ENCODE results near the gene CRKL. TPM values are rescaled to one million over a fixed set of nuclear protein-coding genes. Genes with fewer than 3 reads are reported as not detected.

The CRKL gene
- total RNA-seq, 1 experiment from 2014 or later: 106 TPM

DNA sequence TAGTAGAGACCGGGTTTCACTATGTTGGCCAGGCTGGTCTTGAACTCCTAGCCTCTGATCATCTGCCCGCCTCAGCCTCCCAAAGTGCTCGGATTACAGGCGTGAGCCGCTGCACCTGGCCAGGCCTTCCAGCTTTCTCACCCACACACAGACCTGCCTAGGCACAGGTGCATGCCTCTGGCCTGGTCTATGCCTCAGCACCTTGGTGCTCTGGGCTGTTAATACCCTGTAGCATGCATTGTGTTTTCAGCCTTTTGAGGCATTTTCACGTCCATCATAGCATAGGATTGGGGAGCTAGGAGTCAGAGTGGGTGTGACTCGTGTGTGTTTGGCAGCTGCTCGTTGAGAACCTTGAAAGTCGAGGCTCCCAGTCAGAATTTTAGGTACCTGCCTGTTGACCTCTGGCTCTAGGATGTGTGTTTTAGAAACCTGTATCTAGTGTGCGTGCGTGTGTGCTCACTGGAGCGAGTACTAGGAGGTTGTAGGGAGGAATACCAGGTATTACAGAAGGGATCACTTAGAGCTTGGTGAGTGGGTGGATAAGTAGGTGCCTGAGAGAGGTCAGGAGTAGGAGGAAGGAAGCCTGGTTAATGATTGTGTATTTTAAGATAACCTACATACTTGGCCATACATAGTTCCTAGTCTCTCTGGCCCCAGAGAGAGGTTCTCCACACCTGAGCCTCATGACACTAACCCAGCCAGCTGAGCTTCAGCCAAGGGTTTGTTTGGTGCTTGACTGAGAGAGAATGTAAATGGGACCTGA lies 20.0 kb downstream of the CRKL start:
- Mint-ChIP-seq H3K9me3 (no peaks in the 10 kb centered on the region), H3K36me3 (ENCODE audit: insufficient read depth in 1 of 3, low read depth in 3 of 3) (peaks cover 36 to 70% (median 64%) of the 10 kb centered on the region in 3 experiments), H3K4me3 (peak overlapping the region in 1 of 2 experiments; percentile 47; a peak in 1 of 5 replicates), H3K4me1 (peaks cover 20 to 26% of the 10 kb centered on the region in 2 experiments), H3K27ac (peak overlapping the region in 2 of 3 experiments; percentile 31 to 73; a peak in 3 of 7 replicates), H3K27me3 (ENCODE audit: low read depth) (no peaks in the 10 kb centered on the region; the same call in 1 of the 2 replicates)
- Histone ChIP-seq H2AK5ac (ENCODE audit: insufficient read length, low read length) (no peak overlapping the region), H4K8ac (replicated peaks; ENCODE audit: insufficient read length, low read depth, low read length) (no peak overlapping the region), H4K91ac (ENCODE audit: insufficient read length, low read depth, low read length) (no peak overlapping the region), H2BK5ac (ENCODE audit: insufficient read length, low read length) (no peak overlapping the region), H3K79me1 (ENCODE audit: insufficient read depth, low read depth, low read length, poor library complexity, severe bottlenecking) (peaks cover 6% of the 10 kb centered on the region), H4K20me1 (ENCODE audit: control insufficient read depth, insufficient read depth, insufficient read length) (no peaks in the 10 kb centered on the region), H3K27me3 (ENCODE audit: insufficient read depth, low read length) (no peaks in the 10 kb centered on the region), H2BK12ac (ENCODE audit: insufficient read length, low read depth, low read length) (no peak overlapping the region), H3K23me2 (ENCODE audit: insufficient read length, low read depth, low read length, poor library complexity, severe bottlenecking) (no peaks in the 10 kb centered on the region), H3K9ac (ENCODE audit: extremely low read depth, insufficient read length, low read length) (no peak overlapping the region), H3K4me2 (ENCODE audit: insufficient read depth, insufficient read length, low read length) (no peak overlapping the region), H3K4ac (ENCODE audit: low read depth, low read length) (no peak overlapping the region), H3K79me2 (ENCODE audit: insufficient read depth, low read length) (peaks cover 74% of the 10 kb centered on the region), H3K14ac (ENCODE audit: insufficient read depth, low read length) (no peak overlapping the region), H3K23ac (ENCODE audit: insufficient read length, low read depth, low read length) (no peak overlapping the region), H2BK120ac (ENCODE audit: low read depth, low read length, poor library complexity, severe bottlenecking) (no peak overlapping the region), H3K18ac (ENCODE audit: insufficient read length, low read depth, low read length) (no peak overlapping the region), H2AFZ (ENCODE audit: low read length) (no peak overlapping the region), H4K5ac (ENCODE audit: insufficient read length, low read depth, low read length) (no peak overlapping the region), H3K9me3 (ENCODE audit: control insufficient read depth, low read depth, low read length) (no peaks in the 10 kb centered on the region), H3K56ac (ENCODE audit: insufficient read length, low read depth, low read length) (no peak overlapping the region), H2BK15ac (ENCODE audit: low read depth, low read length) (no peak overlapping the region), H3K4me1 (ENCODE audit: insufficient read depth, low read length) (no peaks in the 10 kb centered on the region), H3T11ph (ENCODE audit: low read length) (no peak overlapping the region), H3K27ac (ENCODE audit: insufficient read length, low read depth, low read length) (no peak overlapping the region), H2BK20ac (ENCODE audit: low read depth, low read length, poor library complexity, severe bottlenecking) (no peak overlapping the region)
- no CpG with 5 or more reads among the region's 12 CpGs for WGBS (ENCODE audit: extremely low coverage, insufficient read length, low lambda C conversion rate)
- TF ChIP-seq, protein P1, sequence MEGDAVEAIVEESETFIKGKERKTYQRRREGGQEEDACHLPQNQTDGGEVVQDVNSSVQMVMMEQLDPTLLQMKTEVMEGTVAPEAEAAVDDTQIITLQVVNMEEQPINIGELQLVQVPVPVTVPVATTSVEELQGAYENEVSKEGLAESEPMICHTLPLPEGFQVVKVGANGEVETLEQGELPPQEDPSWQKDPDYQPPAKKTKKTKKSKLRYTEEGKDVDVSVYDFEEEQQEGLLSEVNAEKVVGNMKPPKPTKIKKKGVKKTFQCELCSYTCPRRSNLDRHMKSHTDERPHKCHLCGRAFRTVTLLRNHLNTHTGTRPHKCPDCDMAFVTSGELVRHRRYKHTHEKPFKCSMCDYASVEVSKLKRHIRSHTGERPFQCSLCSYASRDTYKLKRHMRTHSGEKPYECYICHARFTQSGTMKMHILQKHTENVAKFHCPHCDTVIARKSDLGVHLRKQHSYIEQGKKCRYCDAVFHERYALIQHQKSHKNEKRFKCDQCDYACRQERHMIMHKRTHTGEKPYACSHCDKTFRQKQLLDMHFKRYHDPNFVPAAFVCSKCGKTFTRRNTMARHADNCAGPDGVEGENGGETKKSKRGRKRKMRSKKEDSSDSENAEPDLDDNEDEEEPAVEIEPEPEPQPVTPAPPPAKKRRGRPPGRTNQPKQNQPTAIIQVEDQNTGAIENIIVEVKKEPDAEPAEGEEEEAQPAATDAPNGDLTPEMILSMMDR (conservative IDR thresholded peaks at IDR 0.05): no peak
- DNase-seq: no peak
